ENCODE measurements around the gene FBXO42.

DNA sequence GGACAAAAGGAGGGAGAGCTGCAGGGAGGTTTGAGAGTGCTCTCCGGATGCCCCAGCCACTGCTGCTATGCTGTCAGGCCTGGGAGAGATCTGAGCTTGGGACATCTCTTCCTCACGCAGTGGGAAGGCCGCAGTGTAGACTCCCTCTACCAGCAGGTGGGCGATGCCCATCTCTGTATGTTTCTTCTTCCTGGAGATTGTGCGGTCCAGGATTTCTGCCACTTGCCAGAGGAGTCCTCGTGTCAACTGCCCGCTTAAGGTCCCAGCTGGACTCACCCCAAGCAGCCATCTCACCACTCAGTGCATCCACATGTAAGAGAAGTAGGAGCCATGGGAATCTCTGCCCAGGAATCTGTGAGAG lies 126.2 kb downstream of the FBXO42 start:
- TF ChIP-seq POLR2A (IDR thresholded peaks at IDR 0.05; ENCODE audit: extremely low read depth, insufficient read length) (no peak), MYC (IDR thresholded peaks at IDR 0.05; ENCODE audit: low read depth, low read length) (no peak)
- TF ChIP-seq, protein P1, sequence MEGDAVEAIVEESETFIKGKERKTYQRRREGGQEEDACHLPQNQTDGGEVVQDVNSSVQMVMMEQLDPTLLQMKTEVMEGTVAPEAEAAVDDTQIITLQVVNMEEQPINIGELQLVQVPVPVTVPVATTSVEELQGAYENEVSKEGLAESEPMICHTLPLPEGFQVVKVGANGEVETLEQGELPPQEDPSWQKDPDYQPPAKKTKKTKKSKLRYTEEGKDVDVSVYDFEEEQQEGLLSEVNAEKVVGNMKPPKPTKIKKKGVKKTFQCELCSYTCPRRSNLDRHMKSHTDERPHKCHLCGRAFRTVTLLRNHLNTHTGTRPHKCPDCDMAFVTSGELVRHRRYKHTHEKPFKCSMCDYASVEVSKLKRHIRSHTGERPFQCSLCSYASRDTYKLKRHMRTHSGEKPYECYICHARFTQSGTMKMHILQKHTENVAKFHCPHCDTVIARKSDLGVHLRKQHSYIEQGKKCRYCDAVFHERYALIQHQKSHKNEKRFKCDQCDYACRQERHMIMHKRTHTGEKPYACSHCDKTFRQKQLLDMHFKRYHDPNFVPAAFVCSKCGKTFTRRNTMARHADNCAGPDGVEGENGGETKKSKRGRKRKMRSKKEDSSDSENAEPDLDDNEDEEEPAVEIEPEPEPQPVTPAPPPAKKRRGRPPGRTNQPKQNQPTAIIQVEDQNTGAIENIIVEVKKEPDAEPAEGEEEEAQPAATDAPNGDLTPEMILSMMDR (IDR thresholded peaks at IDR 0.05; ENCODE audit: low read depth, low read length): no peak
- TF ChIP-seq, protein P2, sequence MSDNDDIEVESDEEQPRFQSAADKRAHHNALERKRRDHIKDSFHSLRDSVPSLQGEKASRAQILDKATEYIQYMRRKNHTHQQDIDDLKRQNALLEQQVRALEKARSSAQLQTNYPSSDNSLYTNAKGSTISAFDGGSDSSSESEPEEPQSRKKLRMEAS (IDR thresholded peaks at IDR 0.05; ENCODE audit: low read depth, low read length): no peak
